ENCODE results near the gene ACIN1. TPM values are rescaled to one million over a fixed set of nuclear protein-coding genes. Genes with fewer than 3 reads are reported as not detected.

ACIN1 gene
- total RNA-seq, 2 donors from 2014 or later, result 187 to 214 TPM

DNA sequence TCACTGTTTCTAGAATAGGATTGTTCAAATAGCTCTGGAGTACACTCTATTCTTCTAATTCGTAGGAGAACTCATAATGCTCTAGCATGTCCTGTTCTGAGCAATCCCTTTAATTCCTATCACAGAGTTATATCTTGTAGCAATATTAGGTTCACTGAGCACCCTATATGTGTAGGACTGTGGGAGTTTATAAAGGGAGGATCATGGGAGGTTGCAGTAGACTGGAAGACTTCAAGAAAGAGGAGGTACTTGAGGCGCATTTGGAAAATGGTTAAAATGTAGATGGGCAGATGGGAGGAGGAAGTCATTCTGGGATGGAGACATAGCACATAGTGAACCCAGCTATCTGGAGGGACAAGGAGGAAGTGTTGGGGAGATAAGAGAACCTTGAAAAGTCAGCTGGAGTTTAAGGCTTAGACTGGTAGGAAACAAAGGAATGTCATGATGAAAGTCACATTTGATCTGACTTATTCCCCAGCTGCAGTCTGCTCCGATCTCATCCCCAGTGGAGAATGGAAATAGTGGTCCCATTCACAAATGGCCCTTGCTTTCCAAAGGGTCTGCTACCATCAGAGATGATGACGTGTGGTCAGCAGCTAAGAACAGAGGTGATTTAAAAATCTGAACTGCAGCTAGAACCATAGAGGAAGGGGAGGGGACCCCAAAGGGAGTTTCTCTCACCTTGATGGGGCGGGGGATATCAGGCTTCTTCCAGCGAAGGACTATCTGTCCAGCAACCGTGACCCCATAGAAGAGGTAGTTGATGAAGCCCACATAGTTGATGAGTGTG is 34.2 kb upstream of the ACIN1 start:
- H3K36me3 Mint-ChIP-seq (ENCODE audit: low read depth), result no peaks in the 10 kb centered on the region
- H3K9me3 Mint-ChIP-seq, result no peaks in the 10 kb centered on the region
- H3K27ac Mint-ChIP-seq, result no peak overlapping the region
- H3K4me1 Mint-ChIP-seq, result peaks cover 11% of the 10 kb centered on the region
- no peak overlapping the region for H3K4me3 Mint-ChIP-seq
- ATAC-seq (replicated peaks), result no peak
- H3K27me3 Mint-ChIP-seq, result peaks cover 11% of the 10 kb centered on the region

DNA sequence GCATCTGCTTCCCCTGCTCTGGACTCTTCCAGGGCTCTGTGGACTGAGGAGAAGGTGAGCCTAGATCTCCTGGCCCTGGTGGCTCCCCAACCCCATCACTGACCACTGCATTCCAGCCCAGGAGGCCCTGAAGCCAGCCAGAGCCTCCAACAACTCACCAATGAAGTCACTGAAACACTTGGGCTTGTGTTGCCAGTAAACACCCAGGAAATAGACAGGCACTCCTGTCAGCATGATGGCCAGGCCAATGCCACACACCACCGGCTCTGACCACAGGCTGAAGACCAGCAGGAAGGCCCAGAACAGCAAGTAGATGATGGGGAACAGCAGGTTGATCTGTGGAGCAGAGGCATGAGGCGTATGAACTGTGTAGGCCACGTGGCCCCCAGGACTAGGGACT is 32.9 kb upstream of the ACIN1 start:
- peaks cover 11% of the 10 kb centered on the region for H3K4me1 Mint-ChIP-seq
- no peak overlapping the region for H3K4me3 Mint-ChIP-seq
- H3K36me3 Mint-ChIP-seq (ENCODE audit: low read depth), result no peaks in the 10 kb centered on the region
- peaks cover 11% of the 10 kb centered on the region for H3K27me3 Mint-ChIP-seq
- H3K9me3 Mint-ChIP-seq, result no peaks in the 10 kb centered on the region
- peak overlapping the region; percentile 71 for H3K27ac Mint-ChIP-seq
- ATAC-seq (replicated peaks), result no peak

DNA sequence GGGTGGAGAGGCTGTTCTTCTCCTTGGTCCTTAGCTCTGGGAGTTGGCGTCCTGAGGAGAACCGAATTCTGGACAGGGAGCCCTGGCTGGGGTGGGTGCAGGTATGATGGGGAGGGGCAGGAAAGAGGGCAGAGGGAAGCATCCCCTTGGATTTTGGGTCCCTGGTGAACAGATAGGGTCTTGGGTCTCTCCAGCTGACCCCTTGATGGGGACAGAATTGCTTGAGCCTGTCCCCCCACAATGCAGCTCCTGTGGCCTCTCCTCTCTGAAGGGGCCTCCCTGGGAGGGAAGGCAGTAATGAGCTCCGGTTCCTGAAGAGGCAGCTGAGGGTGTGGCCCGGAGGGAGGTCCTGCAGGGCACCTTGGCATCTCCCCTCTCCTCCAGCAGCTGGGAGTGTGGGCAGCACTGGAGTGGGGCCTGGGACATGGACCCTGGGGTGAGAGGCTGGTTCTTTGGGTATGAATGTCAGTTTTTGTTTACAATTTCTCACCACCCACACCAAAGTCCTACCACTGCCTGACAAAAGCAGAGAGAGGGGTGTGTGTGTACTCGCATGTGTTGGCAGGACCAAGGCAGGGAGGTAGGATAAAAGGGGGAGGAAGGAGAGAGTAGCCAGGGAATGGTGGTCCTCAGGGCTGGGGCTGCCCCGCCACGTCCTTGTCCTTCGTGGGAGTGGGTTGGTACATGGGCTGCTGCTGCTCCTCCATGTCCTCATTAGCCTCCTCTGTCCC is 31.8 kb upstream of the ACIN1 start:
- peaks cover 11% of the 10 kb centered on the region for H3K4me1 Mint-ChIP-seq

DNA sequence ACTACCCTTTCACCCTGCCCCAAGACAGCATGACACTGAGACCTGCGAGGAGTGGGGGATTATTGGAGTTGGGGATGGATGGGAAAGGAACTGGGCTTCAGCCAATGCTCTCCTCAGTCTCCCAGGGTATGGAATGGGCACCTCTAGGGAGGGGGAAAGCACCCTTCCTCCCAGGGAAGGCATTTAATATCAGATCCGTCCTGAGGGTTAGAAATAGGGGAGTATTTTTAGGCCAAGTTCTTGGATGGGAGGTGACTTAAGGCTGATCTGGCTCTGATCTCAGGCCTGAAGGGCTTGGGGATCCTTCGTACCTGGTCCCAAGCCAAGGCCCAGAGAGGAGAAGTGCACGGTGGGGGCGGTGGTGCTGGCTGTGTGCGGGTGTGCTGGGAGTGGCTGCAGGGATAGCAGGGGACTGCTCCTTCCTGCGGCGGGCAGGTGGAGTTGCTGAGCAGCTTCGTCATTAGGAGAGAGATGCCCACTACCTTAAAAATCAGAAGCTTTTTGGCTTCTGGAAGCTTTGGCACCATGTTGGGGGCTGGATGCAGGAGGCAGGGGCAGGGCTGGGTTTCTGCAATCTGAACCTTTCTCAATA is 31.1 kb upstream of the ACIN1 start:
- no peaks in the 10 kb centered on the region for H3K9me3 Mint-ChIP-seq

More for the DNA sequence above, 31.8 kb upstream of the ACIN1 start:
- H3K27ac Mint-ChIP-seq, result no peak overlapping the region
- no peaks in the 10 kb centered on the region for H3K36me3 Mint-ChIP-seq (ENCODE audit: low read depth)
- no peak overlapping the region for H3K4me3 Mint-ChIP-seq
- H3K9me3 Mint-ChIP-seq, result no peaks in the 10 kb centered on the region
- peaks cover 11% of the 10 kb centered on the region for H3K27me3 Mint-ChIP-seq
- no peak for ATAC-seq (replicated peaks)

DNA sequence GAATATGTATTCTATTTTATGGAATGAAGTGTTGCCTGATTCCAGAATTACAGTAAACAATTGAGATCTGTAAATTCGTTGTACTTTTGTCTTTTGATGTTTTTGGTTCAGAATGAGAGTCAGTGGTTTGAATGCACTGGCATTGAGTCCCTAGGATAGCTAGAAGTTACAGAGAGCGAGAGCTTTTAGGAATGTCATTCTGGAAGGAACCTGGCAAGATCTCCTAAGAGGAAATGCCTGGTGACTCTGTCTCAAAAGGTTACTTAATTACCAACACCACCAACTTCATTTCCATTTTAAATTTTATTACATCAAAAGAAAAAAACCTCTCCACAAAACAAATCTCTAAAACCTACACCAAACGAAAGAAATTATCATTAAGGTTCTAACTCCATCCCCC is 30.1 kb upstream of the ACIN1 start:
- peaks cover 4% of the 10 kb centered on the region for H3K27me3 Mint-ChIP-seq
- ATAC-seq (replicated peaks), result no peak
- H3K4me1 Mint-ChIP-seq, result peaks cover 21% of the 10 kb centered on the region
- no peaks in the 10 kb centered on the region for H3K9me3 Mint-ChIP-seq
- H3K36me3 Mint-ChIP-seq (ENCODE audit: low read depth), result no peaks in the 10 kb centered on the region
- peak overlapping the region; percentile 11 for H3K27ac Mint-ChIP-seq
- H3K4me3 Mint-ChIP-seq, result no peak overlapping the region

More for the DNA sequence above, 31.1 kb upstream of the ACIN1 start:
- peaks cover 8% of the 10 kb centered on the region for H3K27me3 Mint-ChIP-seq
- H3K36me3 Mint-ChIP-seq (ENCODE audit: low read depth), result no peaks in the 10 kb centered on the region
- H3K27ac Mint-ChIP-seq, result no peak overlapping the region
- ATAC-seq (replicated peaks), result no peak
- peaks cover 16% of the 10 kb centered on the region for H3K4me1 Mint-ChIP-seq
- no peak overlapping the region for H3K4me3 Mint-ChIP-seq

DNA sequence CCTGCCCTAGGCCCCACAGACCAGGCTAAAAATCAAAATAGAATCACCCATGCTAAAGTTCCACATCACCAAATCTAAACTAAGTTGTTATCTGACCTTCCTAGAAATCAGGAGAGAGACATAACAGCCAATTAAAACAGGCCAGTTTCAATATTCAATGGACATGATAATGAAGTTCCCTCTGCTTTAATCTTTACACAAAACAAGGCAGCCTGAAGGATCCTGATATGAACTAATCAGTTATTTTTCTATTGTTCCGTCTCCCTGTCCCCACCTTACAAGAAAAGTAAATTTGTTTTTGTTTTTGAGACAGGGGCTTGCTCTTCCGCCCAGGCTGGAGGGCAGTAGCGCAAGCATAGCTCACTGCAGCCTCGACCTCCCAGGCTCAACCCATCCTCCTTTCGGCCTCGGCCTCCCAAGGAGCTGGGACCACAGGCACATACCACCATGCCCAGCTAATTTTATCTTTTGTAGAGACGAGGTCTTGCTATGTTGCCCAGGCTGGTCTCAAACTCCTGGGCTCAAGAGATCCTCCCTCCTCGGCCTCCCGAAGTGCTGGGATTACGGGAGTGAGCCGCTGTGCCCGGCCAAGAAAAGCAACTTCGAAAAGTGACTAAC is 29.5 kb upstream of the ACIN1 start:
- Mint-ChIP-seq H3K36me3 (ENCODE audit: low read depth) (no peaks in the 10 kb centered on the region), H3K9me3 (no peaks in the 10 kb centered on the region), H3K4me3 (no peak overlapping the region), H3K27me3 (peaks cover 4% of the 10 kb centered on the region), H3K27ac (peak overlapping the region; percentile 11), H3K4me1 (peaks cover 21% of the 10 kb centered on the region)
- no peak for ATAC-seq (replicated peaks)

DNA sequence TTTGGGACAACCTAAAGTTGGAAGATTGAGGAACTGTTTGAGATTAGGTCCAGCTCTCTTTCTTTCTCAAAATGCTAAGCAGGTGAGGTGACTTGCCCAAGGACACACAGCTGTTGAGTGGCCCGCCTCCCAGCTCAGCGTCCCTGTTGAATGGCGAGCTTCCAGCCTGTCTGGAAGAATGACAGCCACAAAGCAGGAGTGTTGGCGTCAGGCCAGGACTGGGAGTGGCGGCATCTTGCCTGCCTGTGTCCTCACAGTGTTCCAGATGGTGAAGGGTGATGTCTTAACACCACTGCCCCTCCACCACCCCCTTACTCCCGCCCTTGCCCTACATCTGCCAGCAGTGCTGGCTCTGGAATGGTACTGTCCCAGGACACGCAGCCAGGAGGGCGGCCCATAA is 28.5 kb upstream of the ACIN1 start:
- no peak for ATAC-seq (replicated peaks)
- Mint-ChIP-seq H3K27me3 (no peaks in the 10 kb centered on the region), H3K36me3 (ENCODE audit: low read depth) (no peaks in the 10 kb centered on the region), H3K9me3 (no peaks in the 10 kb centered on the region), H3K4me1 (peaks cover 15% of the 10 kb centered on the region), H3K27ac (no peak overlapping the region), H3K4me3 (no peak overlapping the region)

DNA sequence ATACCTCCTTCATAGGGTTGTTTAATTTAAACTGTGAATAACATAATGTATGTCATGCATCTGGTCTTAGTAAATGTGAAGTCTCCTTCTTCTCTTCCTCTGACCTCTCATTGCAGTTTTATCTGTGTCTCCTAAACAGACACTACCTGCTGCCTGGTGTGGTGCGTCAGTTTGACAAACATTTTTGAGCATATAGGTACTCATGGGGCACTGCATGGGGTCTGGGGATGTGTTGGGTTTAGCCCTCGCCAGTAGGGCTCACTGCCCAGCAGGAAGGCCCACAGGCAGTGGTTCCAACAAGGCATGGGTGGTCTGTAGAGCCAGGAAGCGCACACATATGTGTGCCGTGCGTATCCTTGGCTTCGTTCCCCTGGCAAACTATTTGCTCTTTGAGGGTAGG is 27.1 kb upstream of the ACIN1 start:
- H3K9me3 Mint-ChIP-seq, result no peaks in the 10 kb centered on the region
- no peak overlapping the region for H3K27ac Mint-ChIP-seq
- no peak for ATAC-seq (replicated peaks)
- H3K4me1 Mint-ChIP-seq, result peaks cover 10% of the 10 kb centered on the region
- no peaks in the 10 kb centered on the region for H3K36me3 Mint-ChIP-seq (ENCODE audit: low read depth)
- H3K27me3 Mint-ChIP-seq, result no peaks in the 10 kb centered on the region
- no peak overlapping the region for H3K4me3 Mint-ChIP-seq

DNA sequence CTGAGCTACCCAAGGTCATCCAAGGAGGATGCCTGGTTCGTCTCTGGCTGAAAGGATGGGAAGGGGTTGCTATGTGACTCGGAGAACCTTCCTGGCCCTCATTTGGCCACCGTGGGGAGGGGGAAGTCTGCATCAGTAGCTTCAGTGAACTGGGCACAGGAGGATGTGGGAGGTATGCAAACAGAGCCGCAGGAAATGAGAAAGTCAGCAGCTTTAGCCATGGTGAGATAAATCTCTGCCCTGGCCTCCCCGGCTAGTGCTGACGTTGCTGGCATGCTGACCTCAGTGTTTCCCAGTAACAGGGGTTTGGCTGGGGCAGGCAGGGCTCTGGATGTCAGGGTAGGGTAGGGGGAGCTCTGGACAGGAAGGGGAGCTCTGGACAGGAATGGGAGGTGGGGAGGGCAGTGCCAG is 26.4 kb upstream of the ACIN1 start:
- Mint-ChIP-seq H3K9me3 (no peaks in the 10 kb centered on the region), H3K27me3 (no peaks in the 10 kb centered on the region), H3K36me3 (ENCODE audit: low read depth) (no peaks in the 10 kb centered on the region), H3K27ac (peak overlapping the region; percentile 88), H3K4me3 (peak overlapping the region; percentile 52), H3K4me1 (peaks cover 10% of the 10 kb centered on the region)
- peak; percentile 54 for ATAC-seq (replicated peaks)

DNA sequence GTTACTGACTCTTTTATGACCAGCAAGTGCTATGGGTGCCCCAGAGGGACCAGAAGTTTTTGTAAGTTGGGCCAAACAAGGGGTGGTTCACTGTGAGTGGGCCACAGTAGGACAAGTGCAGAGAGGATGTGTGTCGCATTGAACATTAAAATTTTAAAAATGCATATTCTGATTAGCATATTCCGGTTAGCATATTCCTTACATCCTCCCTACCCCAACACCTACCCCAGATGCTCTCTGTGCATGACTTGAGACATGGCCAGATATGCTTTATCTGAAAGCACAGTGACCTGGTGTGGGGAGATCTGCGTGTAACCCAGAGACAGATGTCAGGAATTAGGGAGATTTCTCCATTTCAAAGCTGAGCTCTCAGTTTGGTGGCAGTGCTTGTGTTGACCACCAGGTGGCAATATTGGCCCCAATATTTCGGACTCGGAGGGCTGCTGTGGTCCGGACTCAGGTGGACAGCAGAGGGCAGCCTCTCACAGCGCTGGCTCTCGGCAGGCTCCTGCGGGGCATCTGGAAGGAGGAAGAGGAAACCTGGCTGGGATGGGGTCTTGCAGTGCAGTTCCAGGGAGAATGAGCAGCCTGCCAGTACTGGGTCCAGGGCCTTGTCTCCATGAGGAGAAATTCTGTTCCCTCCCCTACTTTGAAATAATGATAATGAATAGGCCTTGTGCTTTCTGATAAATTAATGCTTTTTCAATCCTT is 25.8 kb upstream of the ACIN1 start:
- ATAC-seq (replicated peaks), result peak; percentile 94

DNA sequence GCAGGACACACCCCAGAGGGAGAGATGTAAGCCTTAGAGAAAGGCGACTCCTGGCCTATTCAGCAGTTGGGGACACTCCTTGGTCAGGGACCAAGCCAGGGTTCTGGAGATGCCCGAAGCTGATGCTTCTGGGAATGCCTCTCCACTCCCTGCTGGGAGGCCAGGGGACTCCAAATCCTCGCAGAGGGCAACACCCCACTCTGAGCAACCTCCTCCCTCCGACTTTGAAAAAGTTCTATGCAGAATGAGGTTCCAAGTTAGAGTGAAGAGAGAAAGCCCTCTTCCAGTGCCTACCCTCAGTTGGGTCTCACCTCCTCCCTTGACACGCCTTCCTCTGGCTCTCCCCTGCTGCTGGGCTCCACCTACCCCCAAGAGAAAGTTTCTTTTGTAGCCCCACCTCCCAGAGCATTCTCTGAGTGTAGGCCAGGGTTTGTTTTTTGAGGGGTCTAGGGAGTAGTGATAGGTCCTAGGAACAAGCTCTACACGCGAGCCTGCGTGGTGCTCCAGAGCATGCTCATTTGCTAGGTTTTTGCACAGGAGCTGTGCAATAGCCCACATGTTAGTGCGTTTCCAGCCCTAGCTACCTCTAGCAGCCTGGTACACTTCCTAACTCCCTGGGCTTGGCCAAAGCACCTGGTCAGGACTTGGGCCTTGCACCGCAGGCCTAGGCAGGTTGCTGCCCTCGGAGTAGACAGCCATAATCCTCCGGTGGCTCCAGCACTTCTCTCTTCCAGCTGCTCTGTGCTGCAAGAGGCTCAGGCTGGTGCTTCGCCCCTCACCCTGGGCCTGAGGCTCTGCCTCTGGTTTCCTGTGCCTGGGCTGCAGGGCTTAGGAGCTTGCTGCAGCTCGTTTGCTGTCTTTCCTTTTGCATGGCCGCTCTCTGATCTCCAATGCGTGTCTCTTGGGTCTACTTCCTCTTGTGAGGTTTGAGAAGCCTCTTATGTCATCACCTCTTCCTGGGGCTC is 24.7 kb upstream of the ACIN1 start:
- ATAC-seq (replicated peaks), result no peak
- Mint-ChIP-seq H3K4me3 (peak overlapping the region; percentile 52), H3K27me3 (peaks cover 4% of the 10 kb centered on the region), H3K4me1 (peaks cover 15% of the 10 kb centered on the region), H3K27ac (peak overlapping the region; percentile 88), H3K36me3 (ENCODE audit: low read depth) (no peaks in the 10 kb centered on the region), H3K9me3 (no peaks in the 10 kb centered on the region)

More for the DNA sequence above, 25.8 kb upstream of the ACIN1 start:
- H3K27me3 Mint-ChIP-seq, result no peaks in the 10 kb centered on the region
- H3K4me3 Mint-ChIP-seq, result peak overlapping the region; percentile 52
- no peaks in the 10 kb centered on the region for H3K36me3 Mint-ChIP-seq (ENCODE audit: low read depth)
- H3K4me1 Mint-ChIP-seq, result peaks cover 10% of the 10 kb centered on the region
- H3K27ac Mint-ChIP-seq, result peak overlapping the region; percentile 88
- no peaks in the 10 kb centered on the region for H3K9me3 Mint-ChIP-seq

DNA sequence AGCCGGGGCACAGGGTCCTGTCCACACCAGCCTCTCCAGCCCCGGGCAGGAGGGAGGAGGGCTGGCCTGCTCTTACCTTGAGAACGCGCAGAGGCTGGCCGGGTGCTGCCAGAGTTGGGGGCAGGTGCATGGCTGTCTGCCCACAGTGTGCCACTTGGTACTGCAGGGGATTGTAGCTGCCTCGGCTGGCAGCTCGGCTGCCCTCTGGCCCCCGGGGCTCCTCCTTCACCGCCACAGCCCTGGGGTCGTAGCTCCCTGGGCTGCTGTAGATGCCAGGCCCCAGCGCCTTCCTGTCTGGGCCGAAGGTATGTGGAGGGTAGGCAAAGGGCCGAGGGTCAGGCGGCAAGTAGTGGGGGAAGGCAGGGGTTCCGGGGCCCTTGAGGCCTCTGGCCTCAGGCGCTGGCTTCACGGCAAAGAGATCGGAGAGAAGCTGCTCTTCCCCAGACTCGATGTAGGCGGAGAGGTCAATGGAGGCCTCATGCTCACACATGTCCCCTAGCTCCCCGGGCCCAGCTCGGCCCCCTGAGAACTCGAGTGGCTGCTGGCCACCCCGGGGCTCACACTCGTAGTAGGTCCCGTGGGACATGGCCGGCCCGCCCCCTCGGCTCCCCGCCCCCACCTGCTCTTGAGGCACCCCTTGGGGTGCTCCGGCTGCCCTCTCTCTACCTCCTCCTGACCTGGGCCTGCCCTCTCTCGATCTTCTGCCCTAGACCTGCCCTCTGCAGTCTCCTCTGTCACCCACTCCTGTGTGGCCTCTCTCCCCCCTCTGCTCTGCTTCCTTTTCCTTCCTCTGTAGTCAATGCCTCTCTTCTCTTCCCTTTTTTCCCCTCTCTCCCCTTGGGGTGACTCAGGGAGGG is 23.8 kb upstream of the ACIN1 start, which contains the start of gene CEBPE:
TSS of gene CEBPE (minus strand) at position 750 of the 857 bp plus-strand sequence. CDS start at position 586, 164 bp downstream.
- Mint-ChIP-seq H3K27me3 (peaks cover 6% of the 10 kb centered on the region), H3K36me3 (ENCODE audit: low read depth) (no peaks in the 10 kb centered on the region), H3K4me1 (peaks cover 15% of the 10 kb centered on the region), H3K9me3 (no peaks in the 10 kb centered on the region), H3K4me3 (peak within 1 kb of the TSS; percentile 52), H3K27ac (peak within 1 kb of the TSS; percentile 88)
- no peak for ATAC-seq (replicated peaks)
